K562 (cell line): Measurements from ENCODE around the gene PRF1. TPM values are rescaled to one million over a fixed set of nuclear protein-coding genes. Genes with fewer than 3 reads are reported as not detected.

Experiments used
- ATF7 ChIP-seq: fragments of 450-650 bp; IDR thresholded peaks from 2 replicates; pipeline ENCODE4 v1.7.1; 2014; ENCODE audit warnings: mild to moderate bottlenecking, moderate library complexity
- CHCHD3 ChIP-seq: fragments of 250-450 bp; sonication (Bioruptor Pico); IDR thresholded peaks from 2 replicates; pipeline ENCODE4 v2.1.2; 2022; ENCODE audit warnings: mild to moderate bottlenecking
- CHD7 ChIP-seq: fragments of 200-600 bp; sonication (generic); IDR thresholded peaks from one replicate; pipeline ENCODE4 v1.6.1; 2012; ENCODE audit warnings: mild to moderate bottlenecking, low read depth, low read length, inconsistent platforms
- FOXJ3 ChIP-seq: sonication (generic); formaldehyde crosslinking; IDR thresholded peaks from 2 replicates; pipeline ENCODE4 v1.4.0; 2020; ENCODE audit warnings: mild to moderate bottlenecking, missing genetic modification reagents
- HLTF ChIP-seq: fragments of 450-650 bp; IDR thresholded peaks from 2 replicates; pipeline ENCODE4 v1.6.1; 2016
- ILK ChIP-seq: fragments of 450-650 bp; IDR thresholded peaks from 2 replicates; pipeline ENCODE4 v1.6.1; 2016; ENCODE audit warnings: missing genetic modification characterization, low read depth, mild to moderate bottlenecking, missing compliant biosample characterization, moderate library complexity, borderline replicate concordance
- KLF16 ChIP-seq: IDR thresholded peaks from 2 replicates; pipeline ENCODE4 v1.6.1; 2016; ENCODE audit warnings: antibody characterized with exemption
- LCOR ChIP-seq: sonication (generic); formaldehyde crosslinking; IDR thresholded peaks from 2 replicates; pipeline ENCODE4 v1.8.0; 2022; ENCODE audit warnings: mild to moderate bottlenecking, missing genetic modification reagents
- PCBP2 ChIP-seq: fragments of 200-400 bp; formaldehyde crosslinking; IDR thresholded peaks from 2 replicates; pipeline ENCODE4 v1.6.1; 2018; ENCODE audit warnings: low read length, low read depth, mild to moderate bottlenecking, moderate library complexity; ENCODE audit not compliant: poor library complexity, severe bottlenecking
- ZNF232 ChIP-seq: sonication (generic); formaldehyde crosslinking; IDR thresholded peaks from 2 replicates; pipeline ENCODE4 v1.8.0; 2022; ENCODE audit warnings: mild to moderate bottlenecking, missing genetic modification reagents
- ZNF57 ChIP-seq: fragments of 450-650 bp; formaldehyde crosslinking; IDR thresholded peaks from 2 replicates; pipeline ENCODE4 v1.4.0; 2020; ENCODE audit warnings: mild to moderate bottlenecking, moderate library complexity
- polyA plus RNA-seq, 8 experiments: library from polyadenylated mRNA; depleted of rRNA in 4 of 8; stranded (reverse) in 5 of 8; unstranded in 3 of 8; fragments of >200 nt; fragmentation: Nextera tagmentation in 2 of 8; fragmentation: Illumina TruSeq in 1 of 8; extraction: Ambion mirVana in 2 of 8; extraction: Trizol in 1 of 8; gene quantifications; 2 replicates each; pipeline versions ENCODE4 v1.2.1 to v1.2.3, GENCODE V29; 2011 to 2014; ENCODE audit warnings: inconsistent platforms in 1 of 8, missing spikeins in 1 of 8
- total RNA-seq, 7 experiments: library from RNA; depleted of rRNA in 6 of 7; stranded (reverse); fragments of >200 nt in 6 of 7; fragmentation: Illumina TruSeq in 2 of 7; extraction: Trizol in 2 of 7; gene quantifications; 2 replicates each; pipeline versions ENCODE4 v1.2.1 to v1.2.3, GENCODE V29; 2011 to 2021; ENCODE audit warnings: low replicate concordance in 1 of 7
- TF ChIP-seq, protein P1 (sequence below): fragments of 250-450 bp; sonication (Bioruptor Pico); IDR thresholded peaks from 2 replicates; pipeline ENCODE4 v1.5.1; 2021; ENCODE audit warnings: mild to moderate bottlenecking
- TF ChIP-seq, protein P2 (sequence below): fragments of 250-450 bp; sonication (Bioruptor Pico); IDR thresholded peaks from 2 replicates; pipeline ENCODE4 v1.9.0; 2021; ENCODE audit warnings: mild to moderate bottlenecking

The PRF1 gene
- total and polyA plus RNA-seq, 9 of the 15 experiments (the other 6 are each of a cell fraction or from before 2014, with no cell fraction given), result 3.8 to 8.6 (median 6.3) TPM

DNA sequence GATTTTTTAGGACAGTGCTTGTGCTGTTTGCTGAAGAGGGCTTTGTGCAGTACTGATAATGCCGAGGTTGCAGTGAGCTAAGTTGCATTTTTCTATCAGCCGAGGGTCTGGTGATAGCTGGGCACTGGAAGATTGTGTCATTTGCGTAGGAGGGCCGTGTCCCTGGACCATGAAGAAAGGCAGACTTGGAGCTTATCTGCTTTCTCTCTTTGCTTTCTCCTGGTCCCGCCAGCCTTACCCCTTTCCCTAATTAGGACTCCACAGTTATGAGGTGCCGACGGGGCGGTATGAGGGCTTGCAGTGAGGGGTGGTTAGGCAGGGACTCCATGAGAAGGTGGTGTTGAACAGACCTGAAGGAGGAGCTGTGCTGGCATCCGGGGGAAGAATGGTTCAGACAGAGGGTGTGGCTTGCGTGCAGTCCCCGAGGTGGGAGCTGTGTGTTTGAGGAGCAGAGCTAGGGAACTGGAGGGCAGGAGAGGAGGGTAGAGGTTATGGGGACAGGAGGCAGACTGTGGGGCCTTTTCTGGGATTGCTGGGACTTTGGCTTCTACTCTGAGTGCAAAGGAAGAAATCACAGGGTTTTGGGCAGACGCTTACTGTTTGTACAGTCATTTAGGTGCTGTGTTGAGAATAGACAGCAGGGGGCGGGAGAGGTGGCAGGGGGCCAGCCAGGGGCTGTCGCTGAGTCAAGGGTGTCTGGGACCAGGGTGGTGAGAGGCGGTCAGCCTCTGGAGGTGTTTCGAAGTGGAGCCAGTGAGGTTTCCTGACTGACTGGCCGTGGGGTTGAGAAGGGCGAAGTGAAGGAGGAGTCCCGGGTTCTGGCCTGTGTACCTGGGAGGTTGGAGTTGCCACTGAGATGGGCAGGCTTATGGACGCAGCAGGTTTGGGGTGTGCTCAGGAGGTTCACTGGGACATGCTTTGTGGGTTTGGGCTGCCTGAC, 43.4 kb downstream of the PRF1 start (continued):
- TF ChIP-seq PCBP2, result no peak
- no peak for TF ChIP-seq ZNF232 (CRISPR knock-in tag)
- TF ChIP-seq ATF7, result peak; percentile 85
- TF ChIP-seq KLF16, result peak; percentile 93
- TF ChIP-seq LCOR (CRISPR knock-in tag), result no peak; the same call in 1 of the 2 replicates
- no peak for TF ChIP-seq CHCHD3 (CRISPR knock-in tag)
- peak; percentile 85 for TF ChIP-seq HLTF
- TF ChIP-seq ILK (tag), result no peak
- no peak for TF ChIP-seq ZNF57 (CRISPR knock-in tag)
- no peak for TF ChIP-seq CHD7
- no peak for TF ChIP-seq FOXJ3 (CRISPR knock-in tag)
- TF ChIP-seq, protein P1, sequence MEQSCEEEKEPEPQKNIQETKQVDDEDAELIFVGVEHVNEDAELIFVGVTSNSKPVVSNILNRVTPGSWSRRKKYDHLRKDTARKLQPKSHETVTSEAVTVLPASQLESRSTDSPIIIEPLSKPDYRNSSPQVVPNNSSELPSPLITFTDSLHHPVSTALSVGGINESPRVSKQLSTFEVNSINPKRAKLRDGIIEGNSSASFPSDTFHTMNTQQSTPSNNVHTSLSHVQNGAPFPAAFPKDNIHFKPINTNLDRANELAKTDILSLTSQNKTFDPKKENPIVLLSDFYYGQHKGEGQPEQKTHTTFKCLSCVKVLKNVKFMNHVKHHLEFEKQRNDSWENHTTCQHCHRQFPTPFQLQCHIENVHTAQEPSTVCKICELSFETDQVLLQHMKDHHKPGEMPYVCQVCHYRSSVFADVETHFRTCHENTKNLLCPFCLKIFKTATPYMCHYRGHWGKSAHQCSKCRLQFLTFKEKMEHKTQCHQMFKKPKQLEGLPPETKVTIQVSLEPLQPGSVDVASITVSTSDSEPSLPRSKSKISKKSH (CRISPR knock-in tag), result no peak
- TF ChIP-seq, protein P2, sequence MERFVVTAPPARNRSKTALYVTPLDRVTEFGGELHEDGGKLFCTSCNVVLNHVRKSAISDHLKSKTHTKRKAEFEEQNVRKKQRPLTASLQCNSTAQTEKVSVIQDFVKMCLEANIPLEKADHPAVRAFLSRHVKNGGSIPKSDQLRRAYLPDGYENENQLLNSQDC, result no peak
